CD4-positive, alpha-beta memory T cell (primary cell): Measurements from ENCODE around the gene STAC3. TPM values are rescaled to one million over a fixed set of nuclear protein-coding genes. Genes with fewer than 3 reads are reported as not detected.

Source experiments
- CTCF ChIA-PET: fragments of 350-600 bp; sonication (Branson Sonifier 250); formaldehyde crosslinking; loops from one replicate; lab custom pipeline; 2021; ENCODE audit warnings: inconsistent platforms; ENCODE audit not compliant: partially characterized antibody; lab: Charles Lee
- POLR2A ChIA-PET: fragments of 350-600 bp; sonication (Branson Sonifier 250); formaldehyde crosslinking; loops from one replicate; lab custom pipeline; 2021; ENCODE audit not compliant: partially characterized antibody; lab: Charles Lee
- DNase-seq, 5 donors: peaks; one replicate each; pipeline versions ENCODE4 v3.0.0 to v3.0.0-alpha.2; 2020 to 2022; ENCODE audit warnings: mixed read lengths in 1 of 5
- H3K27ac ChIP-seq: one replicate; pipeline ENCODE4 v1.7.0; 2013; ENCODE audit warnings: low read depth, low read length
- H3K27me3 ChIP-seq: 2 replicates; pipeline ENCODE4 v1.7.0; 2013; ENCODE audit warnings: mild to moderate bottlenecking, low read length, moderate library complexity; ENCODE audit not compliant: insufficient read depth
- H3K36me3 ChIP-seq: 2 replicates; pipeline ENCODE4 v1.7.0; 2013; ENCODE audit warnings: mild to moderate bottlenecking, low read length, moderate library complexity; ENCODE audit not compliant: insufficient read depth
- H3K4me1 ChIP-seq: 2 replicates; pipeline ENCODE4 v1.7.0; 2013; ENCODE audit warnings: mild to moderate bottlenecking, low read length, moderate library complexity; ENCODE audit not compliant: insufficient read depth
- H3K4me3 ChIP-seq, 2 donors: one replicate each; pipeline ENCODE4 v1.7.0; 2013; ENCODE audit warnings: low read length in 2 of 2, mild to moderate bottlenecking in 1 of 2
- H3K9me3 ChIP-seq, 2 donors: one replicate each; pipeline ENCODE4 v1.7.0; 2013; ENCODE audit warnings: low read length in 2 of 2, control low read depth in 1 of 2; ENCODE audit not compliant: control insufficient read depth in 1 of 2
- H3K27ac Mint-ChIP-seq, 7 donors: one replicate each; pipeline ENCODE4 v1.8.0; 2020 to 2021; ENCODE audit warnings: mixed read lengths in 7 of 7, mild to moderate bottlenecking in 6 of 7, inconsistent platforms in 3 of 7, moderate library complexity in 3 of 7
- H3K27me3 Mint-ChIP-seq, 2 donors: one replicate each; pipeline ENCODE4 v1.8.0; 2020 to 2021; ENCODE audit warnings: mixed read lengths in 2 of 2
- H3K36me3 Mint-ChIP-seq, 2 donors: one replicate each; pipeline ENCODE4 v1.8.0; 2020 to 2021; ENCODE audit warnings: mixed read lengths in 2 of 2, inconsistent platforms in 1 of 2, mild to moderate bottlenecking in 1 of 2
- H3K4me1 Mint-ChIP-seq, 4 donors: one replicate each; pipeline ENCODE4 v1.8.0; 2020 to 2021; ENCODE audit warnings: mixed read lengths in 4 of 4, mild to moderate bottlenecking in 1 of 4
- H3K4me3 Mint-ChIP-seq, 8 donors: one replicate each; pipeline ENCODE4 v1.8.0; 2020 to 2021; ENCODE audit warnings: mixed read lengths in 8 of 8, mild to moderate bottlenecking in 7 of 8, moderate library complexity in 6 of 8, inconsistent platforms in 3 of 8
- H3K9me3 Mint-ChIP-seq, 8 donors: one replicate each; pipeline ENCODE4 v1.8.0; 2020 to 2021; ENCODE audit warnings: mixed read lengths in 8 of 8, mild to moderate bottlenecking in 5 of 8, inconsistent platforms in 3 of 8, moderate library complexity in 1 of 8
- intact Hi-C: fragments of 100-400 bp; cut with micrococcal nuclease; formaldehyde crosslinking; loops from one replicate; pipeline ENCODE4 v1.15.1; 2023
- polyA plus RNA-seq, 2 donors: library from polyadenylated mRNA; unstranded; fragments of 300-500 nt; fragmentation: Illumina TruSeq; gene quantifications; one replicate each; pipeline ENCODE4 v1.2.3, GENCODE V29; 2021
- total RNA-seq, 2 experiments: library from RNA; stranded (reverse); gene quantifications; one replicate each; pipeline ENCODE4 v1.2.3, GENCODE V29; 2021

The STAC3 gene
- total and polyA plus RNA-seq, 4 experiments from 2014 or later, result 0.61 to 3.0 (median 2.7) TPM; not detected in 1

DNA sequence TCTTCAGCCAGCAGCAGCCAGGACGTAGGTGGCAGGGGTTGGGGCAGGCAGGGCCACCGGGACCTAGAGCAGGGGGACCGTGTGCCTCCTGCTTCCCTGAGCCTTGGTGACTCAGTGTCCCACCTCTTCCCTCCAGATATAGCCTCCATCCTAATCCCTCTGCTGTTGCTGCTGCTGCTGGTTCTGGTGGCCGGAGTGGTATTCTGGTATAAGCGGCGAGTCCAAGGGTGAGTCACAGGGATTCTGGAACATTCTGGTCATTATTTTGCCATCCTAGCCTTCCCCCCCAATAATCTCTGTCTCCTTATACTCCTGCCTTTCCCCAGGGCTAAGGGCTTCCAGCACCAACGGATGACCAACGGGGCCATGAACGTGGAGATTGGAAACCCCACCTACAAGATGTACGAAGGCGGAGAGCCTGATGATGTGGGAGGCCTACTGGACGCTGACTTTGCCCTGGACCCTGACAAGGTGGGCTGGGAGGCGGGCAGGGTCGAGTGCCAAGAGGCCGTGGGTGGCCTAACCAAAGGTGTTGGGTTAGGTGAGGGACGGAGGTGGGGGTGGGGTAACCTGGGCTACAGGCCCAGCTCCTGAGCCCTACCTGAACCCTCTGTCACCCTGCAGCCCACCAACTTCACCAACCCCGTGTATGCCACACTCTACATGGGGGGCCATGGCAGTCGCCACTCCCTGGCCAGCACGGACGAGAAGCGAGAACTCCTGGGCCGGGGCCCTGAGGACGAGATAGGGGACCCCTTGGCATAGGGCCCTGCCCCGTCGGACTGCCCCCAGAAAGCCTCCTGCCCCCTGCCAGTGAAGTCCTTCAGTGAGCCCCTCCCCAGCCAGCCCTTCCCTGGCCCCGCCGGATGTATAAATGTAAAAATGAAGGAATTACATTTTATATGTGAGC, 38.9 kb downstream of the STAC3 start:
- intact Hi-C loops, result no loop called here
- Histone ChIP-seq H3K9me3 (no peaks in the 10 kb centered on the region), H3K27me3 (peaks cover 27% of the 10 kb centered on the region), H3K27ac (no peak overlapping the region), H3K36me3 (no peaks in the 10 kb centered on the region), H3K4me1 (peaks cover 29% of the 10 kb centered on the region), H3K4me3 (no peak overlapping the region)
- no peaks in the 10 kb centered on the region for H3K36me3 Mint-ChIP-seq
- peaks cover 20 to 37% (median 24%) of the 10 kb centered on the region in 4 donors for H3K4me1 Mint-ChIP-seq
- CTCF ChIA-PET, result interaction anchor here (1.1 to 10.8 kb wide), 3 partner anchors 10 to 30 kb away, joined by 3 to 415 read pairs (median 157); partner anchors contain the start of gene SHMT2
- no peaks in the 10 kb centered on the region for H3K9me3 Mint-ChIP-seq
- H3K4me3 Mint-ChIP-seq, result no peak overlapping the region
- no peak for DNase-seq
- POLR2A ChIA-PET, result interaction anchor here (1.1 to 8.0 kb wide), 2 partner anchors 29 to 487 kb away, joined by 3 to 86 read pairs; partner anchors contain the start of gene NACA
- H3K27ac Mint-ChIP-seq, result peak overlapping the region in 2 of 7 donors; percentile 29 to 88
- H3K27me3 Mint-ChIP-seq, result peaks cover 21 to 25% of the 10 kb centered on the region in 2 donors

GRCh38 chr12:57210926-57211692, 39.9 kb downstream of the STAC3 start:
- DNase-seq, result no peak
- Mint-ChIP-seq H3K36me3 (no peaks in the 10 kb centered on the region), H3K4me1 (peaks cover 20 to 35% (median 24%) of the 10 kb centered on the region in 4 donors), H3K9me3 (no peaks in the 10 kb centered on the region), H3K4me3 (no peak overlapping the region), H3K27me3 (peaks cover 21 to 25% of the 10 kb centered on the region in 2 donors), H3K27ac (no peak overlapping the region)
- H3K4me3 ChIP-seq, result no peak overlapping the region
- POLR2A ChIA-PET, result no interaction called here
- H3K9me3 ChIP-seq, result no peaks in the 10 kb centered on the region
- CTCF ChIA-PET, result interaction anchor here (10.8 kb wide), 1 partner anchor 31 kb away, joined by 415 read pairs; a partner anchor contains a TSS
- H3K27ac ChIP-seq, result no peak overlapping the region
- H3K36me3 ChIP-seq, result no peaks in the 10 kb centered on the region
- peaks cover 27% of the 10 kb centered on the region for H3K27me3 ChIP-seq
- H3K4me1 ChIP-seq, result peaks cover 25% of the 10 kb centered on the region
- intact Hi-C loops, result no loop called here

GRCh38 chr12:57210461-57210860, 40.5 kb downstream of the STAC3 start:
- H3K4me1 ChIP-seq, result peaks cover 19% of the 10 kb centered on the region
- CTCF ChIA-PET, result interaction anchor here (10.8 kb wide), 1 partner anchor 32 kb away, joined by 415 read pairs; a partner anchor contains a TSS
- H3K27ac Mint-ChIP-seq, result no peak overlapping the region
- H3K27me3 Mint-ChIP-seq, result peaks cover 16 to 21% of the 10 kb centered on the region in 2 donors
- peaks cover 0 to 2% (median 0%) of the 10 kb centered on the region in 8 donors for H3K9me3 Mint-ChIP-seq
- H3K27me3 ChIP-seq, result peaks cover 21% of the 10 kb centered on the region
- H3K36me3 Mint-ChIP-seq, result no peaks in the 10 kb centered on the region
- POLR2A ChIA-PET, result no interaction called here
- no peak for DNase-seq
- intact Hi-C loops, result no loop called here
- H3K36me3 ChIP-seq, result no peaks in the 10 kb centered on the region
- H3K4me1 Mint-ChIP-seq, result peaks cover 15 to 29% (median 19%) of the 10 kb centered on the region in 4 donors
- no peak overlapping the region for H3K4me3 Mint-ChIP-seq
- H3K4me3 ChIP-seq, result no peak overlapping the region
- H3K9me3 ChIP-seq, result no peaks in the 10 kb centered on the region
- no peak overlapping the region for H3K27ac ChIP-seq

GRCh38 chr12:57209916-57210315, 41.1 kb downstream of the STAC3 start:
- intact Hi-C loops, result no loop called here
- Mint-ChIP-seq H3K9me3 (peaks cover 0 to 2% (median 0%) of the 10 kb centered on the region in 8 donors), H3K36me3 (no peaks in the 10 kb centered on the region), H3K4me3 (no peak overlapping the region), H3K27ac (no peak overlapping the region), H3K27me3 (peaks cover 11 to 16% of the 10 kb centered on the region in 2 donors), H3K4me1 (peaks cover 12 to 23% (median 15%) of the 10 kb centered on the region in 4 donors)
- no peaks in the 10 kb centered on the region for H3K36me3 ChIP-seq
- CTCF ChIA-PET, result interaction anchor here (10.8 kb wide), 1 partner anchor 33 kb away, joined by 415 read pairs; a partner anchor contains a TSS
- POLR2A ChIA-PET, result no interaction called here
- H3K27me3 ChIP-seq, result peaks cover 15% of the 10 kb centered on the region
- no peaks in the 10 kb centered on the region for H3K9me3 ChIP-seq
- no peak for DNase-seq
- H3K4me3 ChIP-seq, result no peak overlapping the region
- no peak overlapping the region for H3K27ac ChIP-seq
- H3K4me1 ChIP-seq, result peaks cover 14% of the 10 kb centered on the region

GRCh38 chr12:57208631-57209282, 42.2 kb downstream of the STAC3 start:
- CTCF ChIA-PET, result interaction anchor here (1.0 kb wide), 2 partner anchors 31 to 34 kb away, joined by 3 to 5 read pairs; no protein-coding TSS in a partner anchor
- Histone ChIP-seq H3K9me3 (no peaks in the 10 kb centered on the region), H3K4me3 (no peak overlapping the region), H3K27ac (no peak overlapping the region), H3K4me1 (peaks cover 5% of the 10 kb centered on the region), H3K27me3 (peaks cover 5% of the 10 kb centered on the region), H3K36me3 (no peaks in the 10 kb centered on the region)
- Mint-ChIP-seq H3K36me3 (no peaks in the 10 kb centered on the region), H3K4me3 (no peak overlapping the region), H3K27ac (no peak overlapping the region), H3K9me3 (peaks cover 0 to 2% (median 0%) of the 10 kb centered on the region in 8 donors), H3K27me3 (peaks cover 2 to 6% of the 10 kb centered on the region in 2 donors), H3K4me1 (peaks cover 4 to 12% (median 6%) of the 10 kb centered on the region in 4 donors)
- DNase-seq, result no peak
- POLR2A ChIA-PET, result no interaction called here
- intact Hi-C loops, result no loop called here

- no peaks in the 10 kb centered on the region for H3K36me3 Mint-ChIP-seq
- H3K4me1 Mint-ChIP-seq, result peaks cover 0 to 4% (median 0%) of the 10 kb centered on the region in 4 donors
- no peak overlapping the region for H3K27ac ChIP-seq
- ChIA-PET POLR2A (no interaction called here), CTCF (interaction anchor here (1.0 to 2.4 kb wide), 4 partner anchors 31 to 50 kb away, joined by 3 to 7 read pairs (median 4); no protein-coding TSS in a partner anchor)
- intact Hi-C loops, result no loop called here
- H3K27ac Mint-ChIP-seq, result peak overlapping the region in 1 of 7 donors; percentile 31
- no peak overlapping the region for H3K4me3 ChIP-seq
- no peak for DNase-seq
- H3K9me3 ChIP-seq, result no peaks in the 10 kb centered on the region
- H3K36me3 ChIP-seq, result no peaks in the 10 kb centered on the region
- H3K9me3 Mint-ChIP-seq, result peaks cover 0 to 3% (median 0%) of the 10 kb centered on the region in 8 donors
- no peaks in the 10 kb centered on the region for H3K27me3 ChIP-seq
- H3K27me3 Mint-ChIP-seq, result no peaks in the 10 kb centered on the region
- peak overlapping the region in 1 of 8 donors; percentile 31 for H3K4me3 Mint-ChIP-seq
- no peaks in the 10 kb centered on the region for H3K4me1 ChIP-seq
These were observed 43.0 kb downstream of the STAC3 start for GRCh38 chr12:57207731-57208630.
